GM12878 (cell line): ENCODE results near the gene UBXN4. TPM values are rescaled to one million over a fixed set of nuclear protein-coding genes. Genes with fewer than 3 reads are reported as not detected.

Experiments used
- BCL11A ChIP-seq: IDR thresholded peaks from 2 replicates; pipeline ENCODE4 v1.6.1; 2011; ENCODE audit warnings: low read depth, low read length
- E4F1 ChIP-seq: fragments of 450-650 bp; IDR thresholded peaks from 2 replicates; pipeline ENCODE4 v1.6.1; 2018; ENCODE audit warnings: borderline replicate concordance, mild to moderate bottlenecking; ENCODE audit not compliant: partially characterized antibody
- HDAC2 ChIP-seq: fragments of 200-600 bp; sonication (generic); IDR thresholded peaks from 2 replicates; pipeline ENCODE4 v1.6.1; 2017
- ZNF592 ChIP-seq: fragments of 450-650 bp; IDR thresholded peaks from 2 replicates; pipeline ENCODE4 v1.6.1; 2017; ENCODE audit warnings: mild to moderate bottlenecking, moderate library complexity
- polyA plus RNA-seq, 11 experiments: library from polyadenylated mRNA; depleted of rRNA in 4 of 11; unstranded in 6 of 11; stranded (reverse) in 5 of 11; fragments of >200 nt; fragmentation: Nextera tagmentation in 4 of 11; fragmentation: Illumina TruSeq in 1 of 11; extraction: Ambion mirVana in 4 of 11; extraction: Trizol in 1 of 11; gene quantifications; 1 replicate in 1 of 11; 2 replicates in 10 of 11; pipeline versions ENCODE4 v1.2.1 to v1.2.3, GENCODE V29; 2011 to 2016; ENCODE audit warnings: inconsistent platforms in 2 of 11, missing spikeins in 2 of 11, low read depth in 1 of 11
- total RNA-seq, 4 experiments: library from RNA; depleted of rRNA in 3 of 4; stranded (reverse); fragments of >200 nt in 3 of 4; fragmentation: Illumina TruSeq in 1 of 4; extraction: Trizol in 1 of 4; gene quantifications; 2 replicates each; pipeline versions ENCODE4 v1.2.1 to v1.2.3, GENCODE V29; 2013 to 2021
- TF ChIP-seq, protein P1 (sequence below): fragments of 150-350 bp; IDR thresholded peaks from 2 replicates; pipeline ENCODE4 v1.6.1; 2016; ENCODE audit warnings: low read depth, low read length

UBXN4 gene
- total and polyA plus RNA-seq, 10 of the 15 experiments (the other 5 are each of a cell fraction or from before 2014, with no cell fraction given), result 52.6 to 133 (median 71.9) TPM

- TF ChIP-seq E4F1 (no peak), HDAC2 (no peak), BCL11A (no peak), ZNF592 (no peak)
- TF ChIP-seq, protein P1, sequence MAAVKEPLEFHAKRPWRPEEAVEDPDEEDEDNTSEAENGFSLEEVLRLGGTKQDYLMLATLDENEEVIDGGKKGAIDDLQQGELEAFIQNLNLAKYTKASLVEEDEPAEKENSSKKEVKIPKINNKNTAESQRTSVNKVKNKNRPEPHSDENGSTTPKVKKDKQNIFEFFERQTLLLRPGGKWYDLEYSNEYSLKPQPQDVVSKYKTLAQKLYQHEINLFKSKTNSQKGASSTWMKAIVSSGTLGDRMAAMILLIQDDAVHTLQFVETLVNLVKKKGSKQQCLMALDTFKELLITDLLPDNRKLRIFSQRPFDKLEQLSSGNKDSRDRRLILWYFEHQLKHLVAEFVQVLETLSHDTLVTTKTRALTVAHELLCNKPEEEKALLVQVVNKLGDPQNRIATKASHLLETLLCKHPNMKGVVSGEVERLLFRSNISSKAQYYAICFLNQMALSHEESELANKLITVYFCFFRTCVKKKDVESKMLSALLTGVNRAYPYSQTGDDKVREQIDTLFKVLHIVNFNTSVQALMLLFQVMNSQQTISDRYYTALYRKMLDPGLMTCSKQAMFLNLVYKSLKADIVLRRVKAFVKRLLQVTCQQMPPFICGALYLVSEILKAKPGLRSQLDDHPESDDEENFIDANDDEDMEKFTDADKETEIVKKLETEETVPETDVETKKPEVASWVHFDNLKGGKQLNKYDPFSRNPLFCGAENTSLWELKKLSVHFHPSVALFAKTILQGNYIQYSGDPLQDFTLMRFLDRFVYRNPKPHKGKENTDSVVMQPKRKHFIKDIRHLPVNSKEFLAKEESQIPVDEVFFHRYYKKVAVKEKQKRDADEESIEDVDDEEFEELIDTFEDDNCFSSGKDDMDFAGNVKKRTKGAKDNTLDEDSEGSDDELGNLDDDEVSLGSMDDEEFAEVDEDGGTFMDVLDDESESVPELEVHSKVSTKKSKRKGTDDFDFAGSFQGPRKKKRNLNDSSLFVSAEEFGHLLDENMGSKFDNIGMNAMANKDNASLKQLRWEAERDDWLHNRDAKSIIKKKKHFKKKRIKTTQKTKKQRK, result no peak
Observed at GRCh38 chr2:135796606-135797005, 55.0 kb downstream of the UBXN4 start (continued).
